BLaER1 treated with 17β-estradiol and CSF1 and Interleukin-3, amounts not matched to agents 10 nM and 100 nM (cell line): Measurements from ENCODE around the gene REC8.
"Not testable (repeated sequence)": the region's sequence is repeated elsewhere in the genome, so short reads cannot be mapped to it uniquely, and the experiment has no call there.

ENCODE experiments used
- H3K27ac ChIP-seq, 11 experiments: shearing (Covaris generic); formaldehyde crosslinking; 2 replicates each; pipeline ENCODE4 v1.8.1; 2022
- H3K27me3 ChIP-seq, 11 experiments: shearing (Covaris generic); formaldehyde crosslinking; 2 replicates each; pipeline ENCODE4 v1.8.1; 2022
- H3K36me3 ChIP-seq, 11 experiments: shearing (Covaris generic); formaldehyde crosslinking; 2 replicates each; pipeline ENCODE4 v1.8.1; 2022
- H3K4me1 ChIP-seq, 10 experiments: shearing (Covaris generic); formaldehyde crosslinking; 2 replicates each; pipeline ENCODE4 v1.8.1; 2022
- H3K4me2 ChIP-seq, 11 experiments: shearing (Covaris generic); formaldehyde crosslinking; 2 replicates each; pipeline ENCODE4 v1.8.1; 2022
- H3K4me3 ChIP-seq, 10 experiments: shearing (Covaris generic); formaldehyde crosslinking; 2 replicates each; pipeline ENCODE4 v1.8.1; 2022
- H3K9ac ChIP-seq, 11 experiments: shearing (Covaris generic); formaldehyde crosslinking; 2 replicates each; pipeline ENCODE4 v1.8.1; 2022
- H3K9me3 ChIP-seq, 11 experiments: shearing (Covaris generic); formaldehyde crosslinking; replicated peaks in 1 of 11; 2 replicates each; pipeline ENCODE4 v1.8.1; 2022
- H4K20me1 ChIP-seq, 11 experiments: shearing (Covaris generic); formaldehyde crosslinking; 2 replicates each; pipeline ENCODE4 v1.8.1; 2022
- Cebpa-rat ChIP-seq, 11 experiments: shearing (Covaris generic); IDR thresholded peaks; 2 replicates each; pipeline ENCODE4 v1.8.1; 2022

REC8 gene

GRCh38 chr14:24213866-24214662 is 42.2 kb downstream of the REC8 start:
- Histone ChIP-seq H3K36me3 (peaks cover 33 to 56% (median 43%) of the 10 kb centered on the region in 11 experiments), H3K4me3 (peak overlapping the region; percentile 58 to 86 (median 72)), H4K20me1 (peaks cover 0 to 8% (median 0%) of the 10 kb centered on the region in 11 experiments; a peak in 4 of 22 replicates), H3K4me1 (peaks cover 37 to 52% (median 43%) of the 10 kb centered on the region in 10 experiments), H3K9ac (peak overlapping the region; percentile 93 to 99 (median 95); a peak in 21 of 22 replicates), H3K27me3 (no peaks in the 10 kb centered on the region), H3K4me2 (peak overlapping the region; percentile 67 to 96 (median 85)), H3K27ac (peak overlapping the region; percentile 93 to 100 (median 97); a peak in 21 of 22 replicates), H3K9me3 (no peaks in the 10 kb centered on the region)
- TF ChIP-seq Cebpa-rat (IDR thresholded peaks at IDR 0.05), result no peak

- peak within 1 kb of the TSS; percentile 83 to 98 (median 87) for H3K9ac ChIP-seq
- peaks cover 0 to 13% (median 0%) of the 10 kb centered on the region in 11 experiments; a peak in 7 of 22 replicates for H4K20me1 ChIP-seq
- H3K27ac ChIP-seq, result peak within 1 kb of the TSS; percentile 67 to 92 (median 86)
- peaks cover 16 to 52% (median 32%) of the 10 kb centered on the region in 11 experiments; a peak in 21 of 22 replicates for H3K36me3 ChIP-seq
- H3K4me3 ChIP-seq, result peak within 1 kb of the TSS; percentile 73 to 88 (median 79)
- no peaks in the 10 kb centered on the region for H3K9me3 ChIP-seq
- H3K27me3 ChIP-seq, result no peaks in the 10 kb centered on the region
- peak; percentile 64 to 97 (median 85); a peak in 19 of 22 replicates for TF ChIP-seq Cebpa-rat (IDR thresholded peaks at IDR 0.05)
- H3K4me2 ChIP-seq, result peak within 1 kb of the TSS; percentile 67 to 96 (median 85)
- peaks cover 37 to 47% (median 42%) of the 10 kb centered on the region in 10 experiments for H3K4me1 ChIP-seq
Measured at GRCh38 chr14:24215495-24216344, 43.8 kb downstream of the REC8 start, which contains the start of gene MDP1. Gene MDP1, minus strand, starts transcription at chr14:24216066. Its CDS starts 111 bp downstream, at chr14:24215955.

DNA sequence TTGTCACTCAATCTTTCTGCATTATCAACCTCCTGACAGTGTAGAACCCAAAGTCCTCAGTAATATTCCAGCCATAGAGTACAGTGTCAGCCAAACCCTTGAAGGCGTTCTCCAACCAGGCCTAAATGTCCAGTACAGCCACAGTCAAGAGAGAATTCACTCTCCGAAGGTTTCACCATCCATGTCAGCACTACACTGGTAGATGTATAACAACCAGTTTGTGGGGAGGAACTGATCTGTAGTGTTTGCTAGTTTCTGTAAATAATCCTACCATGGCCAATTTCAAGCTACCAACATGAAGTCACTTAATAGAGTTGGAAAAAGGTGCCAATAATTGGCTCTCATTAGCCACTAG is 44.4 kb downstream of the REC8 start:
- Histone ChIP-seq H3K36me3 (peaks cover 10 to 51% (median 26%) of the 10 kb centered on the region in 11 experiments; a peak in 21 of 22 replicates), H3K9me3 (no peaks in the 10 kb centered on the region), H3K4me3 (peak overlapping the region; percentile 73 to 88 (median 79); a peak in 13 of 20 replicates), H3K27ac (peak overlapping the region in 10 of 11 experiments; percentile 84 to 92 (median 86); a peak in 19 of 22 replicates), H3K27me3 (no peaks in the 10 kb centered on the region), H4K20me1 (peaks cover 0 to 16% (median 6%) of the 10 kb centered on the region in 11 experiments; a peak in 7 of 22 replicates), H3K4me2 (peak overlapping the region; percentile 67 to 96 (median 85); a peak in 20 of 22 replicates), H3K9ac (peak overlapping the region in 10 of 11 experiments; percentile 17 to 98 (median 87); a peak in 15 of 22 replicates), H3K4me1 (peaks cover 36 to 44% (median 39%) of the 10 kb centered on the region in 10 experiments)
- TF ChIP-seq Cebpa-rat (IDR thresholded peaks at IDR 0.05), result no peak

DNA sequence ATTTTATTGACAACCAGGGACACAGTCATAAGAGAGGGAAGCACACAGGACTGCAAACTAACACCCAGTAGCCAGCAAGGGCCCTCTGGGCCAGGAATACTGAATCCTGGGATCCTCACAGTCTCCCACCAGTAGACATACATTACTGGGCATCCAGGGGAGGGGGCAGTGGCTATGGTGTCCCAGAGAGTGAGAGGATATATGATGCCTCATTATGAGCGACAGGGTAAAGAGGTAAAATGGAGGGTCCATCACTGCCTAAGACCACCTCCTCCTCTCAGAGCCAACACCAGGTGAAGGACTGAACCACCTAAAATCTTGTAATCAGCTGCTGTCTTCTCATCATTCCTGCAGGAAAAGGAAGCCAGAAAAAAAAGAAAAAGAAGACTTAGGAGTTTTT is 45.0 kb downstream of the REC8 start:
- not testable (repeated sequence) for H3K4me3 ChIP-seq, H3K27me3 ChIP-seq, H3K9me3 ChIP-seq
- H3K4me2 ChIP-seq, result peak overlapping the region in 3 of 11 experiments; percentile 82 to 96 (median 94); a peak in 2 of 22 replicates
- H3K27ac ChIP-seq, result peak overlapping the region in 8 of 11 experiments; percentile 85 to 92 (median 88); a peak in 13 of 22 replicates
- peaks cover 0 to 22% (median 7%) of the 10 kb centered on the region in 11 experiments; a peak in 7 of 22 replicates for H4K20me1 ChIP-seq
- peaks cover 6 to 46% (median 20%) of the 10 kb centered on the region in 11 experiments; a peak in 19 of 22 replicates for H3K36me3 ChIP-seq
- H3K9ac ChIP-seq, result peak overlapping the region in 6 of 11 experiments; percentile 4 to 90 (median 85); a peak in 4 of 22 replicates
- peaks cover 32 to 39% (median 34%) of the 10 kb centered on the region in 10 experiments for H3K4me1 ChIP-seq

DNA sequence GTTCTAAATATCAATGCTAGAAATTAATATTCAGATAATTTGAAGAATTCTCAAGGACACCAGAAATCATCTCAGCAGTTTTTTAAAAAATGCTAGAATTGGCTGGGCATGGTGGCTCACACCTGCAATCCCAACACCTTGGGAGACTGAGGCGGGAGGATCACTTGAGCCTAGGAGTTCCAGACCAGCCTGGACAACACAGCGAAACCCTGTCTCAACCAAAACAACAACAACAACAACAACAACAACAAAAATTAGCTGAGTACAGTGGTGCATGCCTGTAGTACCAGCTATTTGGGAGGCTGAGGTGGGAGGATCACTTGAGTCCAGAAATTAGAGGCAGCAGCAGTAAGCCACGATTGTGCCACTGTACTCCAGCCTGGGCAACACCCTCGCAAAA is 47.2 kb downstream of the REC8 start:
- Histone ChIP-seq H3K4me1 (peaks cover 18 to 25% (median 21%) of the 10 kb centered on the region in 10 experiments), H3K4me3 (no peak overlapping the region), H3K9me3 (no peaks in the 10 kb centered on the region), H3K27me3 (no peaks in the 10 kb centered on the region), H3K36me3 (peaks cover 6 to 43% (median 19%) of the 10 kb centered on the region in 11 experiments; a peak in 20 of 22 replicates), H3K9ac (0 out of 22 replicates have a peak overlapping the region, but pooled peaks of 1 of the 11 experiments have one; percentile 26), H3K27ac (no peak overlapping the region), H4K20me1 (peaks cover 0 to 36% (median 10%) of the 10 kb centered on the region in 11 experiments; a peak in 11 of 22 replicates), H3K4me2 (no peak overlapping the region)
- TF ChIP-seq Cebpa-rat (IDR thresholded peaks at IDR 0.05), result no peak

- TF ChIP-seq Cebpa-rat (IDR thresholded peaks at IDR 0.05), result no peak
- H3K9me3 ChIP-seq, result no peaks in the 10 kb centered on the region
- H3K4me2 ChIP-seq, result no peak overlapping the region
- no peaks in the 10 kb centered on the region for H3K27me3 ChIP-seq
- H3K36me3 ChIP-seq, result peaks cover 7 to 41% (median 22%) of the 10 kb centered on the region in 11 experiments; a peak in 21 of 22 replicates
- H3K27ac ChIP-seq, result no peak overlapping the region
- H4K20me1 ChIP-seq, result peaks cover 0 to 38% (median 10%) of the 10 kb centered on the region in 11 experiments; a peak in 12 of 22 replicates
- peaks cover 14 to 20% (median 16%) of the 10 kb centered on the region in 10 experiments for H3K4me1 ChIP-seq
- no peak overlapping the region for H3K4me3 ChIP-seq
- 0 out of 22 replicates have a peak overlapping the region, but pooled peaks of 1 of the 11 experiments have one; percentile 13 for H3K9ac ChIP-seq
Measured at GRCh38 chr14:24219521-24219920, 47.6 kb downstream of the REC8 start.

DNA sequence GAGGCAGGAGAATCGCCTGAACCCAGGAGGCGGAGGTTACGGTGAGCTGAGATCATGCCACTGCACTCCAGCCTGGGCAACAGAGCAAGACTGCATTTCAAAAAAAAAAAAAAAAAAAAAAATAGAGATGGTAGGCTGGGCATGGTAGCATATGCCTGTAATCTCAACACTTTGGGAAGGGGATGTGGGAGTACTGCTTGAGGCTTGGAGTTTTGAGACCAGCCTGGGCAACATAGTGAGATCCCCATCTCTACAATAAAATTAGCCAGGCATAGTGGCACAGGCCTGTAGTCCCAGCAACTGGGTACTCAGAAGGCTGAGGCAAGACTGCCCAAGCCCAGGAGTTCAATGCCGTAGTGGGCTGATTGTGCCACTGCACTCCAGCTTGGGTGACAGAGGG is 51.1 kb downstream of the REC8 start:
- not testable (repeated sequence) for H3K4me2 ChIP-seq, H3K9ac ChIP-seq, H3K4me3 ChIP-seq, H3K27ac ChIP-seq, H3K27me3 ChIP-seq, H3K9me3 ChIP-seq
- Histone ChIP-seq H3K36me3 (peaks cover 15 to 56% (median 40%) of the 10 kb centered on the region in 11 experiments), H3K4me1 (peaks cover 0 to 16% (median 0%) of the 10 kb centered on the region in 10 experiments; a peak in 2 of 20 replicates), H4K20me1 (peaks cover 0 to 68% (median 26%) of the 10 kb centered on the region in 11 experiments; a peak in 14 of 22 replicates)

DNA sequence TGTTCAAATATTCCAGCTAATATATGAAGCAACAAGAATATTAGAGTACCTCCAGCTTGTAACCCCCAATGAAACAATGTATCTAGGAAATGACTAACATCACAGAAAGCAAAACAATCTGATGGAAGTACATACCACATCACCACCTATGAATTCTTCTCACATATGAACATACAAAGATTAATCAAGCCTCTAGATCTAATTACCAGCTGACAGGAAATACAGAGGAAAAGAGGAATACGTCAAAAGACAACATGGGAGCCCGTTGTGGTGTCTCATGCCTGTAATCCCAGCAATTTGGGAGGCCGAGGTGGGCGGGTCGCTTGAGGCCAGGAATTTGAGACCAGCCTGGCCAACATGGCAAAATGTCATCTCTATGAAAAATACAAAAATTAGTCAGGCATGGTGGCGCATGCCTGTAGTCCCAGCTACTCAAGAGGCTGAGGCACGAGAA is 52.8 kb downstream of the REC8 start:
- H4K20me1 ChIP-seq, result peaks cover 0 to 70% (median 26%) of the 10 kb centered on the region in 11 experiments; a peak in 14 of 22 replicates
- no peaks in the 10 kb centered on the region for H3K27me3 ChIP-seq
- no peak overlapping the region for H3K4me2 ChIP-seq
- no peak overlapping the region for H3K4me3 ChIP-seq
- H3K27ac ChIP-seq, result no peak overlapping the region
- no peak for TF ChIP-seq Cebpa-rat (IDR thresholded peaks at IDR 0.05)
- H3K9me3 ChIP-seq, result no peaks in the 10 kb centered on the region
- peaks cover 0 to 31% (median under 1%) of the 10 kb centered on the region in 10 experiments; a peak in 7 of 20 replicates for H3K4me1 ChIP-seq
- H3K36me3 ChIP-seq, result peaks cover 20 to 59% (median 44%) of the 10 kb centered on the region in 11 experiments
- no peak overlapping the region for H3K9ac ChIP-seq
